ENCODE results near the gene GCSAM.

The GCSAM gene

DNA sequence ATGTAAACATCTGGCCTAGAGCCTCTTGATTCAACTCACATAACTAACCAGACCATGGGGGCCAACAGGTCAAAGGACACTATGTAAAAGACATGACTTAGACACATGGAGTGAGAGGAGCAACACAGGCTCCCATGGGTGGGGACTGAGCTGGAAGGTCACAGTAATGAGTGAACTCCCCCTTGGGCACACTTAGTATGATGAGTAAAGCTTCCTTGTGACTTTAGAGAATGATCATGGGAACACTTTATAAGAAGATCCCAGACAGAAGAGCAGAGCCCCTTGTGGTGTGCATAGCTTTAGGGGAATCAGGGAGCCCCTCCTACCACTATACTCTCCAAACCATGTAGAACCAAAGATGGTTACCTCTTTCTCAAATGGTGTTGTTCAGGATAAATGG is 10.2 kb downstream of the GCSAM start:
- no peak overlapping the region for H3K27ac ChIP-seq (ENCODE audit: low read length)
- ATAC-seq (ENCODE audit: insufficient read depth, low read depth), result no peak
- H2AFZ ChIP-seq (ENCODE audit: low read depth, low read length), result no peak overlapping the region
- H4K20me1 ChIP-seq (ENCODE audit: insufficient read depth, low read length), result no peaks in the 10 kb centered on the region
- H3K36me3 ChIP-seq (ENCODE audit: insufficient read depth, low read length), result no peaks in the 10 kb centered on the region
- H3K9ac ChIP-seq (ENCODE audit: low read depth, low read length), result no peak overlapping the region
- H3K27me3 ChIP-seq (ENCODE audit: insufficient read depth, low read length, poor library complexity), result no peaks in the 10 kb centered on the region
- no peak overlapping the region for H3K4me3 ChIP-seq (ENCODE audit: low read depth in 1 of 2, low read length in 2 of 2)
- TF ChIP-seq, protein P1, sequence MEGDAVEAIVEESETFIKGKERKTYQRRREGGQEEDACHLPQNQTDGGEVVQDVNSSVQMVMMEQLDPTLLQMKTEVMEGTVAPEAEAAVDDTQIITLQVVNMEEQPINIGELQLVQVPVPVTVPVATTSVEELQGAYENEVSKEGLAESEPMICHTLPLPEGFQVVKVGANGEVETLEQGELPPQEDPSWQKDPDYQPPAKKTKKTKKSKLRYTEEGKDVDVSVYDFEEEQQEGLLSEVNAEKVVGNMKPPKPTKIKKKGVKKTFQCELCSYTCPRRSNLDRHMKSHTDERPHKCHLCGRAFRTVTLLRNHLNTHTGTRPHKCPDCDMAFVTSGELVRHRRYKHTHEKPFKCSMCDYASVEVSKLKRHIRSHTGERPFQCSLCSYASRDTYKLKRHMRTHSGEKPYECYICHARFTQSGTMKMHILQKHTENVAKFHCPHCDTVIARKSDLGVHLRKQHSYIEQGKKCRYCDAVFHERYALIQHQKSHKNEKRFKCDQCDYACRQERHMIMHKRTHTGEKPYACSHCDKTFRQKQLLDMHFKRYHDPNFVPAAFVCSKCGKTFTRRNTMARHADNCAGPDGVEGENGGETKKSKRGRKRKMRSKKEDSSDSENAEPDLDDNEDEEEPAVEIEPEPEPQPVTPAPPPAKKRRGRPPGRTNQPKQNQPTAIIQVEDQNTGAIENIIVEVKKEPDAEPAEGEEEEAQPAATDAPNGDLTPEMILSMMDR (IDR thresholded peaks at IDR 0.05; ENCODE audit: borderline replicate concordance, extremely low read depth, low read length, poor library complexity, severe bottlenecking), result no peak
- no peak for TF ChIP-seq EZH2 (IDR thresholded peaks at IDR 0.05; ENCODE audit: borderline replicate concordance, low read depth, low read length, severe bottlenecking)
- H3K9me3 ChIP-seq (ENCODE audit: insufficient read depth, low read length, severe bottlenecking), result no peaks in the 10 kb centered on the region
- DNase-seq, result no peak
- no peak overlapping the region for H3K4me2 ChIP-seq (ENCODE audit: insufficient read depth, low read length)
- peaks cover 12% of the 10 kb centered on the region; the same call in 1 of the 2 replicates for H3K4me1 ChIP-seq (ENCODE audit: insufficient read depth, low read length)
- H3K79me2 ChIP-seq (ENCODE audit: insufficient read depth, low read length), result no peaks in the 10 kb centered on the region

DNA sequence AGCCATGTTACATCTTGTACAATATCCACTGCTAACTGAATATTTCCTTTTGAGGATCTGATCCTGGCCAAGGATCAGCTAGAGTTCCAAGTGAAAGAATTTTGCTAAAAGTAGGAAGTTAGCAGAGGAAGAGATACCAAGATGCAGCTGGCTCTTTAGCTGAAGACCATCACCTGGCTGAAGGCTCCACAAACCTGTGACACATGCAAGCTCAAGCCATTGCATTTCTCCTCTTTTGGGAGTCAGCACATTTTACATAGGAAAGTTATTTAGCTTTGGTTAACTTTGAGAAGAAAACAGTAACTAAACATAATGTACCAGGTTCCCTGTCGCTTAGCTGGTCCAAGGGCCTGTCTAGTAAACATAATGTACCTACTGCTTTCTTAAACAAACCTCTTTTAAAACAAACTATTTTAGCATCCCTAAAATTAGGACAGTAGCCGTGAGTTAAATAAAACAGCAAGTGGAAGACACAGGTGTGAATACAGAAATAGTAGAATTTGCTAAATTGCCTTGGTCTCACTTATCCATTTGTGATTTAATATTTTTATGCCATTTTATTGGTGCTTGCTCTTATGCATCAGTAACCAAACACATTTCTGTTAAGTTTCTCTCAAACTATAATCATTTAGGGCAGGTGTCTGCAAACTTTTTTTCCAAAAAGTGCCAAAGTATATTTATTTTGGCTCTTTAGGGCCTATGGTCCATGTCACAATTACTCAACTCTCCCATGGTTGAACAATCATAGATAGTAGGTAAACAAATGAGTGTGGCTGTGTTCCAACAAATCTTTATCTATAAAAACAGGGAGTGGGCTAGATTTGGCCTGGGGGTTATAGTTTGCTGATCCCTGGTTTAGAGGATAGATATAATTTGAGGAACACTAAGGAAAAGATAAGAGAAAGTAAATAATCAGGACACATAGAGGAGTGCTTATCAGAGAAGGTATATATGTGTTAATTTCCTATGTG is 11.2 kb downstream of the GCSAM start:
- no peaks in the 10 kb centered on the region for H3K27me3 ChIP-seq (ENCODE audit: insufficient read depth, low read length, poor library complexity)
- DNase-seq, result no peak
- H3K4me1 ChIP-seq (ENCODE audit: insufficient read depth, low read length), result peaks cover 12% of the 10 kb centered on the region; the same call in 1 of the 2 replicates
- no peaks in the 10 kb centered on the region for H3K9me3 ChIP-seq (ENCODE audit: insufficient read depth, low read length, severe bottlenecking)
- H3K79me2 ChIP-seq (ENCODE audit: insufficient read depth, low read length), result no peaks in the 10 kb centered on the region
- no peak overlapping the region for H2AFZ ChIP-seq (ENCODE audit: low read depth, low read length)
- H3K9ac ChIP-seq (ENCODE audit: low read depth, low read length), result no peak overlapping the region
- no peak overlapping the region for H3K4me3 ChIP-seq (ENCODE audit: low read depth in 1 of 2, low read length in 2 of 2)
- no peaks in the 10 kb centered on the region for H3K36me3 ChIP-seq (ENCODE audit: insufficient read depth, low read length)
- H3K27ac ChIP-seq (ENCODE audit: low read length), result no peak overlapping the region
- ATAC-seq (ENCODE audit: insufficient read depth, low read depth), result no peak
- H4K20me1 ChIP-seq (ENCODE audit: insufficient read depth, low read length), result no peaks in the 10 kb centered on the region
- H3K4me2 ChIP-seq (ENCODE audit: insufficient read depth, low read length), result no peak overlapping the region
- no peak for TF ChIP-seq EZH2 (IDR thresholded peaks at IDR 0.05; ENCODE audit: borderline replicate concordance, low read depth, low read length, severe bottlenecking)
- TF ChIP-seq, protein P1 (IDR thresholded peaks at IDR 0.05; ENCODE audit: borderline replicate concordance, extremely low read depth, low read length, poor library complexity, severe bottlenecking), result no peak

DNA sequence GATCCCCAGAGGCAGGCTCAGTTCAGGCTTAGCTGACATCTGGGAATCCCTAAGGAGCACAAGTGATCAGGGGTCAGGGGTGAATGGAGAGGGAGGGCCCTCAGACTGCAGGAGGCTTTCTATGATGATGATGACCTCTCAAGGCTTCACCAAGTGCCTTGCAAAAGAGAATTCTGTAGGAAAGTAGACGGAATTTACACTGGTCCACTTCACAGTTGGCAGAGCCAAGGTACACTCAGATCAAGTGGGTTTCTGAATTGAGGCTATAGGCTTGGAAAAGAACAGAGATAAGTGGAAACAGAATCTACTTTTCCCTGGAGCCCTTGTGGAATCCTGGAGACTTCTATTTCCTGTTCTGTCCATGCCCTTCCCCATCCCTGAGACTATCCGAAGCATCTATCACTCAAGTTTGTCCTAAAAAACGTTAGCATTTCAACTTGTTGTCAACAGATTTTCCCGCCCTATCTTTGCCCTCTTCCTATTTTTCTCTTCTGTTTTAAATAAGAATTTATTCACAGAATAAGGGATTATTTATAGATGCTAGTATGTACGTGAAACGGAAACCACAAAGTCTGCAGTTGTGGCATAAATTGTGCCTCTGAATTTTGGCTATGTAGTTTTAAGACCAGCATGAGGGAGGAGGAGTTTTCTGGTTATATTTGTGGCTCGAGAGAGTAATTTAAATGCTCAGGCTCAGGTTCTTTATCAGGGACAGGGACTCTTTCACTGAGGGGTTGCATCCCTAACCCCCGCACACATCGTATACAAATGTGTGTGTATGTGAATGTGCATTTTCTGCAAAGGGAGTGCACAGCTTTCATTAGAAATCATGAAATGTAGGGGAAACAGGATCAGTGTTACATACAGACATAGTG is 12.8 kb downstream of the GCSAM start:
- H3K27ac ChIP-seq (ENCODE audit: low read length), result no peak overlapping the region
- H3K79me2 ChIP-seq (ENCODE audit: insufficient read depth, low read length), result no peaks in the 10 kb centered on the region
- DNase-seq, result no peak
- peak; percentile 75 for ATAC-seq (ENCODE audit: insufficient read depth, low read depth)
- no peak overlapping the region for H3K9ac ChIP-seq (ENCODE audit: low read depth, low read length)
- H3K4me3 ChIP-seq (ENCODE audit: low read depth in 1 of 2, low read length in 2 of 2), result no peak overlapping the region
- H3K4me1 ChIP-seq (ENCODE audit: insufficient read depth, low read length), result peaks cover 12% of the 10 kb centered on the region; the same call in 1 of the 2 replicates
- H3K4me2 ChIP-seq (ENCODE audit: insufficient read depth, low read length), result no peak overlapping the region; the same call in 1 of the 2 replicates
- peaks cover 9% of the 10 kb centered on the region for H3K27me3 ChIP-seq (ENCODE audit: insufficient read depth, low read length, poor library complexity)
- no peaks in the 10 kb centered on the region for H3K9me3 ChIP-seq (ENCODE audit: insufficient read depth, low read length, severe bottlenecking)
- no peaks in the 10 kb centered on the region for H3K36me3 ChIP-seq (ENCODE audit: insufficient read depth, low read length)
- H2AFZ ChIP-seq (ENCODE audit: low read depth, low read length), result no peak overlapping the region
- TF ChIP-seq, protein P1 (IDR thresholded peaks at IDR 0.05; ENCODE audit: borderline replicate concordance, extremely low read depth, low read length, poor library complexity, severe bottlenecking), result no peak
- no peak for TF ChIP-seq EZH2 (IDR thresholded peaks at IDR 0.05; ENCODE audit: borderline replicate concordance, low read depth, low read length, severe bottlenecking)
- H4K20me1 ChIP-seq (ENCODE audit: insufficient read depth, low read length), result no peaks in the 10 kb centered on the region
